Measurements from ENCODE around the gene RHOT1.

DNA sequence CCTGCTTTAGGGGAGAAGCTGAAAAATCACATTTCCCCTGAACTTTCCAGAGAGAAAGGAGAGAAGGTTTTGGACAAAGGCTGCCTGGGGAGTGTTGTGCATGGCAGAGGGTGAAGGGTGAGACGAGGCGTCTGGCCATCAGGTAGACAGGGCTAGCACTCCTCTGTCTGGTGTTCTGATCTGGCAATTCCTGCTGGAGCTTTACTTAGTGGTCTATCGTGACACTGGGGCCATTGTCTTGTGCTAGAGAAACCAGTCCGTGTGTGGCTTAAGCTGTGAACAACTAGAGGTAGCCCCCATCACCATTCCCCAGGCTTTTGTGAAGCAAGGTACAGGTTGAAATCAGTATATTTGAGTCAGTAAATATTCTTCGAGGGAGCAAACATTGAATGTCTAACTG, 131.8 kb downstream of the RHOT1 start:
- TF ChIP-seq EZH2 (IDR thresholded peaks at IDR 0.05; ENCODE audit: low read length, unreplicated experiment) (no peak), EZH2phosphoT487 (IDR thresholded peaks at IDR 0.05; ENCODE audit: borderline replicate concordance, low read length) (no peak)
- TF ChIP-seq, protein P1, sequence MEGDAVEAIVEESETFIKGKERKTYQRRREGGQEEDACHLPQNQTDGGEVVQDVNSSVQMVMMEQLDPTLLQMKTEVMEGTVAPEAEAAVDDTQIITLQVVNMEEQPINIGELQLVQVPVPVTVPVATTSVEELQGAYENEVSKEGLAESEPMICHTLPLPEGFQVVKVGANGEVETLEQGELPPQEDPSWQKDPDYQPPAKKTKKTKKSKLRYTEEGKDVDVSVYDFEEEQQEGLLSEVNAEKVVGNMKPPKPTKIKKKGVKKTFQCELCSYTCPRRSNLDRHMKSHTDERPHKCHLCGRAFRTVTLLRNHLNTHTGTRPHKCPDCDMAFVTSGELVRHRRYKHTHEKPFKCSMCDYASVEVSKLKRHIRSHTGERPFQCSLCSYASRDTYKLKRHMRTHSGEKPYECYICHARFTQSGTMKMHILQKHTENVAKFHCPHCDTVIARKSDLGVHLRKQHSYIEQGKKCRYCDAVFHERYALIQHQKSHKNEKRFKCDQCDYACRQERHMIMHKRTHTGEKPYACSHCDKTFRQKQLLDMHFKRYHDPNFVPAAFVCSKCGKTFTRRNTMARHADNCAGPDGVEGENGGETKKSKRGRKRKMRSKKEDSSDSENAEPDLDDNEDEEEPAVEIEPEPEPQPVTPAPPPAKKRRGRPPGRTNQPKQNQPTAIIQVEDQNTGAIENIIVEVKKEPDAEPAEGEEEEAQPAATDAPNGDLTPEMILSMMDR (conservative IDR thresholded peaks at IDR 0.05; ENCODE audit: low read depth, low read length) = no peak
